Body of pancreas (tissue), 4 donors: ENCODE results near the gene WBP1L. TPM values are rescaled to one million over a fixed set of nuclear protein-coding genes. Genes with fewer than 3 reads are reported as not detected.

Experiments
- ATAC-seq: fragments of 150-250 bp; one replicate; pipeline ENCODE4 v1.9.1; 2016
- DNase-seq, 4 donors: peaks; one replicate each; pipeline ENCODE4 v3.0.0-alpha.2; 2019
- H3K27ac ChIP-seq, 4 donors: fragments of 200-600 bp; sonication (generic); 1 replicate in 3 of 4; 2 replicates in 1 of 4; pipeline versions ENCODE4 v1.5.1 to v1.6.1; 2016 to 2019; ENCODE audit warnings: mild to moderate bottlenecking in 1 of 4, mixed read lengths in 1 of 4, moderate library complexity in 1 of 4
- H3K27me3 ChIP-seq, 2 donors: fragments of 200-600 bp; sonication (generic); one replicate each; pipeline ENCODE4 v1.6.0; 2016; ENCODE audit warnings: mild to moderate bottlenecking in 1 of 2
- H3K36me3 ChIP-seq, 2 donors: fragments of 200-600 bp; sonication (generic); replicated peaks in 1 of 2; 2 replicates each; pipeline ENCODE4 v1.5.1; 2016; ENCODE audit warnings: low read depth in 2 of 2; ENCODE audit not compliant: insufficient read depth in 1 of 2
- H3K4me1 ChIP-seq: fragments of 200-600 bp; sonication (generic); one replicate; pipeline ENCODE4 v1.6.0; 2016
- H3K4me3 ChIP-seq, 2 donors: fragments of 200-600 bp; sonication (generic); 1 replicate in 1 of 2; 2 replicates in 1 of 2; pipeline ENCODE4 v1.5.1; 2016 to 2019
- H3K9me3 ChIP-seq, 3 donors: fragments of 200-600 bp; sonication (generic); 1 replicate in 2 of 3; 2 replicates in 1 of 3; pipeline ENCODE4 v1.5.1; 2016
- CTCF ChIP-seq, 7 experiments: fragments of 450-650 bp in 4 of 7; fragments of 200-600 bp in 3 of 7; sonication (generic) in 3 of 7; IDR thresholded peaks; one replicate each; pipeline ENCODE4 v1.5.1; 2016 to 2019; ENCODE audit warnings: antibody characterized with exemption in 7 of 7
- POLR2A ChIP-seq, 3 donors: fragments of 450-650 bp; IDR thresholded peaks; one replicate each; pipeline ENCODE4 v1.6.1; 2016; ENCODE audit warnings: antibody characterized with exemption in 3 of 3, mild to moderate bottlenecking in 2 of 3
- WGBS, 2 donors: methylation state at CpG; one replicate each; pipeline ENCODE4 v1.1.5; 2017; 5-methylcytosine and 5-hydroxymethylcytosine counted together
- intact Hi-C: fragments of 100-400 bp; cut with DNase I; formaldehyde crosslinking; loops from one replicate; pipeline ENCODE4 v1.15.1; 2023
- total RNA-seq, 2 donors: library from RNA; depleted of rRNA; stranded (reverse); fragments of >200 nt; gene quantifications; one replicate each; pipeline ENCODE4 v1.1.0, GENCODE V29; 2016

WBP1L gene
- total RNA-seq, 2 donors from 2014 or later = 30.6 to 55.4 TPM

- Histone ChIP-seq H3K9me3 (no peaks in the 10 kb centered on the region), H3K27ac (peak overlapping the region; percentile 46 to 77 (median 65)), H3K4me3 (no peak overlapping the region), H3K36me3 (no peaks in the 10 kb centered on the region), H3K27me3 (no peaks in the 10 kb centered on the region), H3K4me1 (peaks cover 58% of the 10 kb centered on the region)
- intact Hi-C loops = no loop called here
- ATAC-seq (peak; percentile 58), DNase-seq (peak; percentile 53 to 79 (median 68))
- TF ChIP-seq CTCF (IDR thresholded peaks at IDR 0.05) = no peak
- TF ChIP-seq POLR2A (IDR thresholded peaks at IDR 0.05) = peak in 2 of 3 donors; percentile 38 to 66
- WGBS, 2 donors = 17 to 22% methylated on average over 14 to 17 of the region's 17 CpGs
Observed at GRCh38 chr10:102775935-102776669, 32.4 kb downstream of the WBP1L start.

DNA sequence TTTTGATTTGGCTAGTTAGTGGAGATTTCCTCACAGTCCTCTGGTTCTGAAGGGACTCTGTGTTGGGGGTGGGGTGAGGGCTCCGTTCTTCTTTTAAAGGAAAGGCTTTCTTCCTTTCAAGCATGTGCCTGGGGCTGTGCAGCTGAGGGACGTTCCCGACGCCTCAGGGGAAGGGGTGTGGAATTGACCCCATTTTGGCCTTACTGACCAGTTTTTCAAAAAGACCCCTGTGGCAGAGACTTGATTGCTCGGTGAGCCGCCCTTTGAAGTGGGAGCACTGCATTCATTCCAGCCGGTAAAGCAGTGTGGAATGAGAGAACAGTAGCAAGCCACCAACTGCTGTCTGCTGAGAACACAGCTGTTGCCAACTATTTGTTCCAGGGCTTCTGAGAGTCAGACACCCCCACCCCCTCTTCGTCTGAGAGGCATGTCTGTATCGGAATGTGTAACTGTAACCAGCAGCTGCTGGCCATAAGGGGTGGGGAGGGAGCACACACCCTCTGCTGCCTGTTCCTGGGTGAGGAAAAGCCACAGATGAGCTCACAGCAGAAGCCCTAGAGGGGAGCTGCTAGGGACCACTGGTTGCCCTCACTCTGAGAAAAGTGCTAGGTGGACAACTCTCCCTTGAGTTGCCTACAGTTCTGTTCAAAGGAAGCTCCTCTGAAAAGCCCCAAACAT is 33.2 kb downstream of the WBP1L start:
- H3K36me3 ChIP-seq = no peaks in the 10 kb centered on the region
- peaks cover 64% of the 10 kb centered on the region for H3K4me1 ChIP-seq
- peak overlapping the region; percentile 46 to 77 (median 65) for H3K27ac ChIP-seq
- intact Hi-C loops = no loop called here
- DNase-seq (peak; percentile 78 to 92 (median 87)), ATAC-seq (peak; percentile 84)
- no peaks in the 10 kb centered on the region for H3K9me3 ChIP-seq
- TF ChIP-seq POLR2A (IDR thresholded peaks at IDR 0.05) (peak in 2 of 3 donors; percentile 27 to 48), CTCF (IDR thresholded peaks at IDR 0.05) (no peak)
- no peak overlapping the region for H3K4me3 ChIP-seq
- no peaks in the 10 kb centered on the region for H3K27me3 ChIP-seq
- WGBS, 2 donors = 12 to 14% methylated on average over 7 to 9 of the region's 9 CpGs

DNA sequence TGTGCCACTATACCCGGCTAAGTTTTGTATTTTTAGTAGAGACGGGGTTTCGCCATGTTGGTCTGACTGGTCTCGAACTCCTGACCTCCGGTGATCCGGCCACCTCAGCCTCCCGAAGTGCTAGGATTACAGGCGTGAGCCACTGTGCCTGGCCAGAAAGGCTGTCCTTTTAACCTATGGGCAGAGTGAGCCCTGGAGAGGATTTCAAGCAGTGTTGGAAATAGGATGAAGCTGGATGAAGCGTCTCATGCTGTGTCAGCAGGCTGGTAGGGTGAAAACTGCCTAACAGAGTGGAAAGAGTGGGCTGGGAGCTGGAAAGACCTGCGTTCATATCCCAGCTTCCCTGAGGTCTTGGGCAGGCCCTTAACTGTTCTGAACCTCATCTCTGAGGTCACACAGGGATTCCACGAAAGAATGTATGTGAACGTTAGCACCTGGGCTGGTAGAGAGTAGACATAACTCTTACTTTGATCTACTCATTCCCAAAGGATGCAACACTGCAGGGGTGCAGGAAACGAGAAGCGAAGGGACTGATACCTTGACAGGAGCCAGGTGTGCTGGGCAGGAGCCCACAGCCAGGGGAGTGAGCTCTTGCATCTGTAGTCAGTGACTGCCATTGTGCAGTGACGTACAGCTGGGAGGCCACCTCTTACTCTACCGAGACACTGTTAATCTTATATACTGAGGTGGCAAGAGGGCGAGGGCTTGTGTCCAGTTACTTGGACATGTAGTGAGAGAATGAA is 34.1 kb downstream of the WBP1L start:
- Histone ChIP-seq H3K27me3 (no peaks in the 10 kb centered on the region), H3K4me1 (peaks cover 74% of the 10 kb centered on the region), H3K27ac (peak overlapping the region in 3 of 4 donors; percentile 53 to 77 (median 77)), H3K4me3 (no peak overlapping the region), H3K9me3 (no peaks in the 10 kb centered on the region), H3K36me3 (no peaks in the 10 kb centered on the region)
- DNase-seq (no peak), ATAC-seq (no peak)
- intact Hi-C loops = no loop called here
- no peak for TF ChIP-seq POLR2A (IDR thresholded peaks at IDR 0.05)
- TF ChIP-seq CTCF (IDR thresholded peaks at IDR 0.05) = no peak
- 85% methylated on average over 16 of the region's 17 CpGs for WGBS, 2 donors

DNA sequence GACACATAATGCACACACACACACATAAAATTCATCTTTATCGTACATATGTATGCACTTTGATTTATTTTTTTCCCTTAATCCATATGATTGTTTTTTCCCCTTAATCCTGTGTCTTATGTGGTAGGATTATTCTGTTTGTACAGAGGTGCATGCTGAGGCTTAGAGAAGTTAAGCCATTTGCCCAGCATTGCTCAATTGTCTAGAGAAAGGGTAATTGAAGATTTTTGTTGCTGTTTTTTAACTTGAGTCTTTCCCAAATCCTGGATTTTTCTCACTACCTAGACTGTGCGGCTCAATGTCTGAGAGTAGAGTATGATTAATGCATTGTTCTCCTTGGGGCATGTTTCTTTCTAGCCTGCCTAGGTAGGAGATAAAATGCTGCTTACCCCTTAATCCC is 35.0 kb downstream of the WBP1L start:
- Histone ChIP-seq H3K9me3 (no peaks in the 10 kb centered on the region), H3K27me3 (no peaks in the 10 kb centered on the region), H3K36me3 (no peaks in the 10 kb centered on the region), H3K4me1 (peaks cover 81% of the 10 kb centered on the region), H3K4me3 (no peak overlapping the region), H3K27ac (no peak overlapping the region)
- TF ChIP-seq CTCF (IDR thresholded peaks at IDR 0.05) = no peak
- TF ChIP-seq POLR2A (IDR thresholded peaks at IDR 0.05) = no peak
- no peak for DNase-seq
- ATAC-seq = no peak
- intact Hi-C loops = no loop called here
- WGBS, 2 donors = 93 to 94% methylated on average over 2 of the region's 2 CpGs
